HG02623 (cell line): ENCODE data around the gene SUPT3H.

ENCODE experiments used
- ATAC-seq: cut with Tn5 transposase; IDR thresholded peaks from one replicate; pipeline ENCODE4 v1.9.1; 2021; ENCODE audit warnings: moderate library complexity; ENCODE audit not compliant: unreplicated experiment

SUPT3H gene

DNA sequence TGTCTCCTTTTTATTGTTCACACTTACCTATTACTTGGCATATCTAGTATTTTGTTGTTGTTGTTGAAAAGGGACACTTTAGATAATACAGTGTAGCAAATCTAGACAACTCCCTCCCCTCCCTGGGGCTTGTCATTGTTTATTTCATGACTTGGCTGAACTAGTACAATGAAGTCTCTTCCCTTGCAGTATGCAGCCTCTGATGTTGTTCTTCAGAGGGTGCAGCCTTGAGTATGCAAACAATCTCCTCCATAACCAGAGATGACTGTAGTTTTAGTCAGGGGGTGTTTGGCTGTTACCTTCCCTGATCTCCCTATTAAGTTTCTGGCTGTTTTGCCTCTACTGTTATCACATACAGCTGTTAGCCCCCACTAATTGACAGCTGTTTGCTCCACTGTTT, 365.0 kb downstream of the SUPT3H start:
- no peak for ATAC-seq

DNA sequence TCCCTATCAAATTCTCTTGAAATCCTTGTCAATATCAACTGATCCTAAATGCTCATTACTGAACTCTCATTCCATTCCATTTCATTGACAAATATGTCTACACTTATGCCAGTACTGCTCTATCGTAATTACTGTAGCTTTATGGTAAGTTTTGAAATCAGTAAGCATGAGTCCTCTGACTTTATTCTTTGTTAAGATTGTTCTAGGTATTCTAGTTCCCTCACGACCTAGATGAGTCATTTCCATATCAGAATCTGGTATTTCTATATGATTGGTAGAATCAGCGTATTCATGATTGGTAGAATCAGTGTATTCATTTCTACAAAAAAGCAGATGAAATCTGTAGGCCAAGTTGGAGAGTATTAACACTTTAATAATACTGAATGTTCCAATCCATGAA, 368.2 kb downstream of the SUPT3H start:
- ATAC-seq = no peak

DNA sequence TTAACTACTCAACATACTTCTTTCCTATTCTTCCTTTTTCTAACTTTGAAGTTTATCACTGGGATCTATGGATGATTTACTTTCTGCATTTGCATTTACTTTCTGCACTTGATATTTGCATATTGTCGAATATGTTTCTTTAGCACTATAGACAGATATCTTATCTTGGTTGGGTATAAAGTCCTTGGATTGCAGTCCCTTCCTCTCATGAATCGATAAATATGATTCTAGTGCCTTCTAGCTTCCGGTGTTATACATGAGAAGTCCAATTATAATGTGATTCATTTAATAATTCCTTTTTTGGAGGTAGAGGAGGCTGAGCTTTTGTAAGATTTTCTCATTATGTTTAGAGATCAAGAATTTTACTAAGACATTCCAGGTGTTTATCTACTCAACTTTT, 370.8 kb downstream of the SUPT3H start:
- ATAC-seq = no peak

DNA sequence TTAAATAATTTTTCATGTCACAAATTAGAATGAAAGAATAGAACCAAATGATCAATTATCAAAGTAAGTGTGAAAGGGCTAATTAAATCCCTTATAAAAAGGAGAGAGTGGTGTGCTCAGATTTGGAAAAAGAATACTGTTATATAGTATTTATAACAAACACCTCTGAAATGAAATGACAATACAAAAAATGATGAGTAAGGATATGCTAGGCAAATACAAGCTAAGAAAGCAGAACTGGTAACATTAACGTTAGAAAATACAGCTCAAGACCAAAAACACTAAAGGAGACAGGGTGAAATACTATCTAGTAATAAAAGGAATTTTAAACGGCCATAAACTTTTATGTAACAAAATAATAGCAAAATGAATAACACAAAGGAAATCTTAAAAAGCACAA, 373.8 kb downstream of the SUPT3H start:
- ATAC-seq = no peak

DNA sequence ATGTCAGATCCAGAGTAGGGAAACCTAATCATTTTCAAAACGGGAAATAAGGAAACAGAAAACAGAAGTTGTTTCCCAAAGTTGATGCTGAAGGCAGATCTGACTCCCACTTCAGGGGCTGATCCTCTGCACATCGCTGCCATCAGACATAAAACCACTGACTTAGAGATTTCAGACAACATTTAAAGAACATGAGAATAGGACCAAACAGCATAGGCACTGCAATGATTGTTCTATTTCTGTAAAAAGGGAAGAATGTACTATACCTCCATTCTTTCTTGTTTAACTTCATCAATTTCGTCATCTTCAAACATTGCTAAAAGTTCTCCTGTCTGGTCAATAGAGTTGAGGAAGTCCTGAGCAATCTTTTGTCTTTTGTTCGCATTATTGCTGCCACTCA, 374.3 kb downstream of the SUPT3H start:
- ATAC-seq = no peak

DNA sequence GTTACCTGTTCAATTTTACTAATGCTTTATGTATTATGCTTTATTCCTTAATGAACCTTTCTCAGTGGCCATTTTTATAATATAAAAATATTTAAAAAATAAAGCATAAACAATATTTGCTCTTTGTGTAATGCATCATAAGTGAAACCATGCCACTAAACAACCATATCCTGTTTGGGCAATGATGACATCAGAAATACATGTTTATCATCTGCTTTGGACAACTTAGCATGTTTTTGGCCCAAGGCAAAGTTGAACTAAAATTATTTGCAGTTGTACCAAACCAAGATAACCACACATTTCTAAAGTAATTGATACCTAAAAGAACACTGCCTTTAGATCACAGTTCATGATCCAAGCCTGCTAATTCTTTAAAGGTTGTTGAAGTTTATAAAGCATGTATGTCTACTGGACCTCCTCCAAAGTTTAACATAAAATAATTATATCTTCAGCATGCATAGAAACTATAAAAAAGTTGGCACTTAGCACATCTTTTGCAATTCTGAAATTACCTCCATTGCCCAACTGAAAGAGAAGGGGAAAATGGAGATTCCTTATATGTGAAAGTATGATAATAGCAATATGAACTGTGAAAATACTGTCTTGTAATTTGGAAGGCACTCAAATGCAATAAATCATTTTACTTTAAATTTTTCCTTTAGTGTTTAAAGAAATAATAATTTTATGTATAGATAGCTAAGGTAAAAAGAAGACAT, 375.2 kb downstream of the SUPT3H start:
- no peak for ATAC-seq

DNA sequence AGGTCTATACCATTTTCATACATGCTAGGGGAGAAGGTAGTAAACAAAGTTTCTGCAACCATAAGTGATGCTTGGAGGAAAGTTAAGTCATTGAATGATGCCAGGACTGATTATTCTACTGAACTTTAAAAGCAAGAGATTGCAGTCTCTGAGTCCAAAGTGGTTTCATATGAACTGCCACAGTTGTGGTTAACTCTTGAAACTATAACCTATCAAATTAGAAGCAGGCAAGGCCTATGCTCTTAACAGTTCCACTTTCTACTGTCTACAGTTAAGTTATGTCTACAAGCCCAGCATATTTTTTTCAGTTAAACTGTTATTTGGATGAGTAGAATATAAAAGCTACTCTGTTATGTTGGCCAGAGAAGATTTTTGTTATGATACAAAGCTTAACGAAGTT, 376.1 kb downstream of the SUPT3H start:
- ATAC-seq = peak; percentile 99

DNA sequence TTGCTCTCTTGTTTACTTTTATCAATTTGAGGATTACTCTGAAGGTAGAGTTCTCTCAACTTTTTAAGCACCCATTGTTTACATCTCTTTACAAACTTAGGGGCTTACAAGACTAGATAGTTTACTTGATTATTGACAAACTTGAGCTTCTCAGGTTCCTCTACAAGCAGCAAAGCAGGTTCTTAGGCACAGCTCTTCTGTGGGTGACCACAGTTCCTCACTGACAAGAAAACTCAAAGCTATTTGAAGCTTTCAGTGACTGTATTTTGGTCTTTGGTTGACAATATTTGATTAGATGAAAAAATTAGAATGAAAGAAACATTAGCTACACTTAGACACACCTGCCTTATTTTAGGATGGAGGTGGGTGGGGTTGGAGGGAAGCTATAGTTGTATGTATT, 376.9 kb downstream of the SUPT3H start:
- ATAC-seq = no peak

DNA sequence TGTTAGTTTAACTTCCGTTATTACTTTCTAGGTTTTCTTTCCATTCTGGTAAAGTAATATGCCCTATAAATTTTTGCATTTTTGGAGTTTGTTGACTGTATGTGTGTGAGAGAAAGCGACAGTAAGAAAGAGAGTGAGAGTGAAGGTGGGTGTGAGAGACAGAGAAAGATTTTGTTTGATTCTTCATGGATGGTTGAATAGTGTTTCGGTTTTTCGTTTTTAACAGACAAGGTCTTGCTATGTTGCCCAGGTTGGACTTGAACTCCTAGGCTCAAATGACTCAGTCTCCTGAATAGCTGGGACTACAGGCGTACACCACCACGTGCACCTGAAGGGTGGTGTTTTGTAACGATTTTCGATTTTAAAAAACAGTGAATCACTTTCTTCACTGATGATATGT, 378.7 kb downstream of the SUPT3H start:
- no peak for ATAC-seq

DNA sequence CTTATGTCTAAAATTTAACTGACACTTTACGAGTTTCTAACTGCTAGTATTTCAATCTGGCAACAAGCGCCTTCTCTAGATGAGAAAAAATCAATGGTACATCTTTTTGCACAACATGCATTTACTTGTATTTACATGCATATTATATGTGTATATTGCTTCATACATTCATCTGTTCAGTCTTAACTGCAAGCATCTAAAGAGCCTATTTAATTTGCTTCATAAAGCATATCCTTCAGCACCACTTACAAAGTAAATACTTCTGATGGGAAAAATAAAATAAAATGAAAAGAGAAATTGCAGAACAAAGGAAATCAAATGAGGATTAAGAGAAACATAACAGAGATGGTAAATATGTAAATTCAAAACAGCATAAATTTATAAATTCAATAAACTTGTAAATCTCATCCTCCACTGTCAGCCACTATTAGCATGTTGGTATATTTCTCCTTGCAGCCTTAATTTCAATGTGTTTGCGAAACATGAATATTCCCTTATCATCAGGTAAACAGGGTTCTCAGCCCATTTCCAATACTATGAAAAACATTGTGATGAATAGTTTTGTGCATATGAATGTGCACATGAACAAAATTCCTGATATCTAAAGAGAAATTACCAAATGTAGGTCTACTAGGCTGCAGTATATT, 382.1 kb downstream of the SUPT3H start:
- no peak for ATAC-seq

DNA sequence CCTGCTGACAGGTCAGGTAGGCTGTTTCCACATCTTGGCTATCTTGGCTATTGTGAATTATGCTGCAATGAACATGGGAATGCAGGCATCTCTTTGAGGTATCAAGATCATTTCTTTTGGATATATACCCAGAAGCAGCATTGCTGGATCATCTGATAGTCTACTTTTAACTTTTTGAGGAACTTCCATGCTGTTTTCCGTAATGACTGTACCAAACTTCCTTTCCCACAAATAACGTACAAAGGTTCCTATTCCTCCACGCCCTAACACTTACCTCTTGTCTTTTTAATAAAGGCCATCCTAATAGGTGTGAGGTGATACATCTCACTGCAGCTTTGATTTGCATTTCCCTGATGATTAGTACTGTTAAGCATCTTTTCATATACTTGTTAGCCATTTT, 388.3 kb downstream of the SUPT3H start:
- ATAC-seq = no peak

DNA sequence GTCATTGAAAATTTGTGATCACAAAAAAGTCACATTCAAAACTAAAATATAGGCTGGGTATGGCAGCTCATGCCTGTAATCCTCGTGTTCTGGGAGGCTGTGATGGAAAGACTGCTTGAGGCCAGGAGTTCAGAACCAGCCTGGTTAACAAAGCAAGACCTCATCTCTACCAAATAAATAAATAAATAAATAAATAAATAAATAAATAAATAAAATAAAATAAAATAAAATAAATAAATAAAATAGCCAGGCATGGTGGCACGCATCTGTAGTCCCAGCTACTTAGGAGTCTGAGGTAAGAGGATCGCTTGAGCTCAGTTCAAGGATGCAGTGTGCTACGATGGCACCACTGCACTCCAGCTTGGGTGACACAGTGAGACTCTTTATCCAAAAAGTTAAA, 392.7 kb downstream of the SUPT3H start:
- no peak for ATAC-seq

DNA sequence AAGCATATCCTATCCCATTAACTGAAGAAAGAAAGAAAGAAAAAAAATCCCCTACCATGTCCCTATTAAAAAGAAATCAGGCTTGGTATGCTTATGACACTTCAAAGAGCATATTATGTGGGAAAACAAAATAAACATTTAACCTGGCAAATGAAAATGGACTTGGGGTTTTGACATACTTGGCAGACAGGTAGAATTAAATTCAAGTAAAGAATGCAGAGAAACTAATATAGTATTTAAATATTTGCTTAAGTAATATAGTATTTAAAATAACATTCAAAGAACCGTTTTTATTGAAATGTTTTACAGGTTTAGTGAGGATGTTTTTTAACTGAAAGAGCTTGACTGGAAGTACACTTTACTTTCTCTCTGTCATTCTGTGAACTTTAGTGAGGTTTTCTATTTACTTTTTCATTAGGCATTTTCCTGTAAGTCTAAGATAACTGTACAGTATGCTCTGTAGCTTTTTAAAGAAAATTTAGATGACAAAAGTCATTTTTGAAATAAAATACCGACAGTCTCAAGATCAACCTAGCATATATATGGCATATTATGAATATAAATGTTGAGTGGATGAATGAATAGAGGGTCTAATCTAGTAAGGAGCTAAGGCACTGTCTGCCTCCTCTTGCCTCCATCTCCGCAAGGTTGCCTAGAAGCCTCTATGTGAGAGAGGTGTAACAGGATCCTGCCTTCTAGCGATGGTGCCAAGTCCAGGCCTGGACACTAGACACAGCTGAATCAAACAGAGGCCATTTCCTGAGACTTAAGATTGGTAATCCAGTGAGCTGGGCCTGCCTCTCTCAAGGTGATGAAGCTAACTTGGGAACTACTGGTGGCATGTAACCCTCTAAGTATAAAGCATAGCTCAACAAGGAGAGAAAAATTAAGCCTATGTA, 394.0 kb downstream of the SUPT3H start:
- ATAC-seq = no peak

DNA sequence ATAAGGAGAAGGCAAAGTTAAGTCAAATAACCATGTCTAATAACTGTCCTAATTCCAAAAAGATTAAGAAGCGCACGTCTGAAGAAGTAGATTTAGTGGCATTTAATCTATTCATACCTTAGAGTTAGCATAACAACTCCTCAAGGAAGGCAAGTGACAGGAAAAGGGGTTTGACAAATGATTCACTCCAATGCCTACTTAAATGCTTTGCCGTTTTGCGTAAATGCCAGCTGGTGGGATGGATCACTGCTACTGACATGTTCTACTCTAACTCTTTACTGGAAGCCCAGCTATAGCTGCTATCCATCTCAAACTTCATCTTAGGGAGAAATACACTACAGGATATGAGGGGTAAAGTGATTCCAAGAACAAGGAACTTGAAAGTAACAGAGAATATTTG, 396.9 kb downstream of the SUPT3H start:
- no peak for ATAC-seq

DNA sequence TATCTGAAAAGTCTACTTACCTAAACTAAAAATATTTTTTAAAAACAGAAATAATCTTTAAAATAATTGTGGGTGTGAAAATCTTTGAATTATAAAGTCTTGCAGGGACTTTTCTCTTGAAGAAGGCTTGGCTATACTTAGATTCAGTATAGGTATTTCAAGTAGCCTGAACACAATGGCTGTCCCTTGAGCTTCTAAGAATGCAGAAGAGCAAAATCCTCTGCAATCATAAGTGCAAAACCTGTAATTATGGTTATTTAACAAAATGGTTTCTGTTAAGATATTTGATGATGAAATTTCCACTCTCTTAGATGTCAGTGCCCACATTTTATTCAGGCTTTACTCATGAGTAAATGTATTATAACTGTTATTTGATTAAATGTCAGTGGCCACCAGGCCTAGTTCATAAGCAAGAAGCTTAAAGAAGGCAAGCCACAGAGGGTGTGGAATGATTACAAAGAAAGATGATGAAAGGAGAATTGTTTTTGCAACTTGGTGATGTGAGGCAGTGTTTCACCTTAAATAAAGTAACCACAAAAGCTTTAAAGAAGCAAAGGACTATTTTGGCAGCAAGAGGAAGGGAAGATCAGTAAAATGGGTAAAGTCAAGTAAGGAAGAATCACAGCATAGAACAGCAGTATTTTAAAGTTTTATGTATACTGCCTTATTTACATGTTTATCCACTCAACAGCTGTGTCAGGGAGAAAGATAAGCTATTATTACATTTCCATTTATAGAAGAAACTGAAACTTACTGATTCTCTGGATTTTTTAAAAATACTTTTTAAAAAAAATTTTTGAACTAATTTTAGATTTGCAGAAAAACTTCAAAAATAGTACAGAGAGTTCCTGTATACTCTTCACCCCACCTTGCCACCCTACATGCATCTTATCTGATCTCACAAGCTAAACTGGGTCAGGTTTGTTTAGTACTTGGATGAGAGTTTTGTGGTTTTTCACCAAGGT, 400.8 kb downstream of the SUPT3H start:
- peak; percentile 78 for ATAC-seq

DNA sequence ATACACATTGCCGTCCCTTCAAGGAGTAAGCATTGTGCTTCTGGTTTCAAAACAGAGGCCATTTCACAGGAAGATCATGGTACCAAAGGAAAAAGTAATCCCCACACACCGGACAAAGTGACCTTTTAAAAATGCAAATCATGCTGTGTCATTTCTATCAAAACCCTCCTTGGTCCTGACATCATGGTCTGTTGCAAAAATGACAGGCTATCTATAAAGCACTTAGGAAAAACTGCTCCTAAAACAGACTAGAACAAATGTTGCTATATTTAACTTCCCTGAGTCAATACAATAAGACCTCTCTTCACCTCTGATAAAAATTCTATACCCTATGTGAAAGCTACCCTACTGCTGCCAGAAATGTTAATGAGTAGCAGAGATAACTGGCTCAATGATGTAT, 403.2 kb downstream of the SUPT3H start:
- ATAC-seq = no peak

DNA sequence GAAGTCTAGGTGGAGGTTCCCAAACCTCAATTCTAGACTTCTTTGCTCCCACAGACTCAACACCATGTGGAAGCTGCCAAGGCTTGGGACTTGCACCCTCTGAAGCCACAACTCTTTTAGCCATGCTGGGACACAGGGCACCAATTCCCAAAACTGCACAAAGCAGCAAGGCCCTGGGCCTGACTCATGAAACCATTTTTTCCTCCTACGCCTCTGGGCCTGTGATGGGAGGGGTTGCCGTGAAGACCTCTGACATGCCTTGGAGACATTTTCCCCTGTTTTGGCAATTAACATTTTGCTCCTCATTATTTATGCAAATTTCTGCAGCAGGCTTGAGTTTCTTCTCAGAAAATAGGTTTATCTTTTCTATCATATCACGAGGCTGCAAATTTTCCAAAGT, 405.0 kb downstream of the SUPT3H start:
- no peak for ATAC-seq

DNA sequence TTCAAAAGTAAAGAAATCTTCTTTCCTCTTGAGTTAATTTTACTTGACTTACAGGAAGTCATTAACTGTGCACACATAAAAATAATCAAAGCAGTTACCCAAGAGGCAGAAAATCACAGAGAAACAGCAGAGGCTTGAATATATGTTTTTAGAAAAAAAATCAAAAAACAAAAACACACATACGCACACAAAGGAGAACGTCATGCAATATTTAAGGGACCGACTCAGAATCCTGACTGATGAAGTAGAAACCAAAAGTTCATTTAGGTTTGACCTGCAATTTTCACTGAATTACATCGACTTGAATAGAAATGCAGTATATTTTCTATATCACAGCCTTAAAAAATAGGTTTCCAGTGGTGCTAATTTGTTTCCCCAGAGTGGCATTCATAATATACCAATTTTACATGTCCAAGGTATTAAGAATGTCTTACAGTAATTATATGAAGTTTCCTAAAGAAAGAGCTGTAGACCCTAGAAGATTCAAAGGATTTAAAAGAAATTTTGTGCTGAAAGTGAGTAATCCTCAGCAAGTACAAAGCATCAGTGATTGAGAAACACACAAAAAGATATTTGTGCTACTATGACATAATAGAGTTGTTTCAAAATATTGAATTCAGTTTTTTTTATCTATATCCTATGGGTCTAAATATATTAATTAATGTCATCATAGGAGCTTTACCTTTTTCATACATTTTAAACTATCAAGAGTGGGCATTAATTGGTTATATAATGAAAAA, 408.1 kb downstream of the SUPT3H start:
- no peak for ATAC-seq

DNA sequence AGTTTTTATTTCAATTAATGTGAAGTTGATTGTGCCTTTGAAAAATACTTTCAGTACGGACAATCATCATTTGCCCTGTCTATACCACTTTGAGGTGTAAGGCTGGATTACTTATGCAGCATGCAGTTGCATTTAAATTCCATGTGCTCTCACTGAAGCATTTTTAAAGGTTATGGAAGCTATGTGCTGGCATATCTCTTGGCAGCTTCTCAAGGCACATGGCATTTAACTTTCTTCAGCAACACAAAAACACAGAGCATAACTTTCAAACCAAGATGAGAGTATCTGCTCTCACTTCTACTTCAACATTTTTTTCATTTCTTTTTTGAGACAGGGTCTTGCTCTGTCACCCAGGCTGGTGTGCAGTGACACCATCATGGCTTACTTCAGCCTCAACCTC, 410.3 kb downstream of the SUPT3H start:
- no peak for ATAC-seq

DNA sequence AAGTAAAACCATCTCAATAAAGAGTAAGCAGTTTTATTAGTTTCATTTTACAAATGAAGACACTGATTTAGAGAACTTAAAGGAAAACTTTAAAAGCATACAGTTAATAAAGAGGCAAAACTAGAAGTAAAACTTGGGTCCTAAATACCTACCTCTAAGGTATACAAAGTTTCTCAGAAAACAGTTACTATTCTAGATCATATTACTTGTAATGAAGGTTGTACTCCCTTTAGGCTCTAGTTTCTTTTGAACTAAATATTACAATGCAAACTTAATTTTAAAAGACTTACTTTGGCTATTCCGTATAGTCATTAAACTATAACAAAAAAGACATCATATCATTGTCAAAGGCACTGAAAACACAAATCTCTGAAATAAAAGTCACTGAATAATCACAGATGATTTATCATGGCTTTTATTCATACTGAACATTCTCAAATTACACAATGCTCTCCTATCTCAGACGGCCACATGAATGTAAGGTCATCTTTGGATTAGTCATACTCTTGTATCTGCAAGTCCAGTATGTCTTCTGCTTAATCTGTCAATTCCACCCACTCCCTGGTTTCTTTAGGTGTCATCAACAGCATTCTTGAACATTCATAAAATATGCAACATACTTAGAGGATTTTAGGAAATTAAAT, 411.2 kb downstream of the SUPT3H start:
- no peak for ATAC-seq
